Type B pancreatic cell (in vitro differentiated cells): Measurements from ENCODE around the gene SGPL1. TPM values are rescaled to one million over a fixed set of nuclear protein-coding genes. Genes with fewer than 3 reads are reported as not detected.

Experiments used
- DNase-seq: peaks from one replicate; pipeline ENCODE4 v3.0.0; 2021; ENCODE audit warnings: mixed read lengths; ENCODE audit not compliant: unreplicated experiment; ENCODE audit errors: extremely low spot score
- H3K27ac Mint-ChIP-seq: 2 replicates; pipeline ENCODE4 v1.8.0; 2021; ENCODE audit warnings: mild to moderate bottlenecking, mixed read lengths
- H3K27me3 Mint-ChIP-seq: 2 replicates; pipeline ENCODE4 v1.8.0; 2021; ENCODE audit warnings: mixed read lengths
- H3K36me3 Mint-ChIP-seq: 2 replicates; pipeline ENCODE4 v1.8.0; 2021; ENCODE audit warnings: mixed read lengths
- H3K4me1 Mint-ChIP-seq: one replicate; pipeline ENCODE4 v1.8.0; 2021; ENCODE audit warnings: mixed read lengths; ENCODE audit not compliant: unreplicated experiment
- H3K4me3 Mint-ChIP-seq: 2 replicates; pipeline ENCODE4 v1.8.0; 2021; ENCODE audit warnings: mild to moderate bottlenecking, mixed read lengths
- H3K9me3 Mint-ChIP-seq: 2 replicates; pipeline ENCODE4 v1.8.0; 2021; ENCODE audit warnings: mixed read lengths
- total RNA-seq: library from RNA; stranded (reverse); gene quantifications from 2 replicates; pipeline ENCODE4 v1.2.1, GENCODE V29; 2021; ENCODE audit warnings: low replicate concordance
- TF ChIP-seq, protein P1 (sequence below): fragments of 200-600 bp; sonication (generic); conservative IDR thresholded peaks from 2 replicates; pipeline ENCODE4 v1.5.0; 2021; ENCODE audit warnings: antibody characterized with exemption, mild to moderate bottlenecking

The SGPL1 gene
- total RNA-seq, 1 donor from 2014 or later: 70.5 TPM

- Mint-ChIP-seq H3K27ac (no peak overlapping the region), H3K9me3 (no peaks in the 10 kb centered on the region), H3K36me3 (peaks cover 27% of the 10 kb centered on the region), H3K27me3 (no peaks in the 10 kb centered on the region), H3K4me3 (no peak overlapping the region), H3K4me1 (peaks cover 7% of the 10 kb centered on the region)
- TF ChIP-seq, protein P1, sequence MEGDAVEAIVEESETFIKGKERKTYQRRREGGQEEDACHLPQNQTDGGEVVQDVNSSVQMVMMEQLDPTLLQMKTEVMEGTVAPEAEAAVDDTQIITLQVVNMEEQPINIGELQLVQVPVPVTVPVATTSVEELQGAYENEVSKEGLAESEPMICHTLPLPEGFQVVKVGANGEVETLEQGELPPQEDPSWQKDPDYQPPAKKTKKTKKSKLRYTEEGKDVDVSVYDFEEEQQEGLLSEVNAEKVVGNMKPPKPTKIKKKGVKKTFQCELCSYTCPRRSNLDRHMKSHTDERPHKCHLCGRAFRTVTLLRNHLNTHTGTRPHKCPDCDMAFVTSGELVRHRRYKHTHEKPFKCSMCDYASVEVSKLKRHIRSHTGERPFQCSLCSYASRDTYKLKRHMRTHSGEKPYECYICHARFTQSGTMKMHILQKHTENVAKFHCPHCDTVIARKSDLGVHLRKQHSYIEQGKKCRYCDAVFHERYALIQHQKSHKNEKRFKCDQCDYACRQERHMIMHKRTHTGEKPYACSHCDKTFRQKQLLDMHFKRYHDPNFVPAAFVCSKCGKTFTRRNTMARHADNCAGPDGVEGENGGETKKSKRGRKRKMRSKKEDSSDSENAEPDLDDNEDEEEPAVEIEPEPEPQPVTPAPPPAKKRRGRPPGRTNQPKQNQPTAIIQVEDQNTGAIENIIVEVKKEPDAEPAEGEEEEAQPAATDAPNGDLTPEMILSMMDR: no peak
- DNase-seq: no peak
Measured at GRCh38 chr10:70863470-70864160, 47.9 kb downstream of the SGPL1 start.

DNA sequence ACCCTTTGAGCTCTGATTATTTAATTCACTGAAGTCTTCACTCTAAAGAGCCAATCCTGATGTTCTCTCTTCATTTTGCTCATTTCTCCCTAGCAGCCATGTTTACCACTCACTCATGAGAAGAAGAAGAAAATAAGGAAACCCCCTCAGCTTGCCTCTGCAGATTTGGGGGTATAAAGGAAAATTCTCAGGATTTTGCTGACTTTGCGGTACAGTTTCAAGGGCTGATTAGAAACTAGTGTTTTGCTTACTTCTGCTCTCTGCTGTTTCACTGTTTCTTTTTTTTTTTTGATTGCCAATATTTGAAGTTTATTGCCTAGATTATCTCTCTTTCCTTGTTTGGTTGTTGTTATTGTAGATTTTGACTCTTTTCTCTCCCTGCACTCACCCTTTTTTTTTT lies 49.2 kb downstream of the SGPL1 start:
- TF ChIP-seq, protein P1: no peak
- Mint-ChIP-seq H3K4me1 (peaks cover 7% of the 10 kb centered on the region), H3K36me3 (peaks cover 21% of the 10 kb centered on the region), H3K9me3 (no peaks in the 10 kb centered on the region), H3K27me3 (no peaks in the 10 kb centered on the region), H3K4me3 (no peak overlapping the region), H3K27ac (no peak overlapping the region)
- no peak for DNase-seq

DNA sequence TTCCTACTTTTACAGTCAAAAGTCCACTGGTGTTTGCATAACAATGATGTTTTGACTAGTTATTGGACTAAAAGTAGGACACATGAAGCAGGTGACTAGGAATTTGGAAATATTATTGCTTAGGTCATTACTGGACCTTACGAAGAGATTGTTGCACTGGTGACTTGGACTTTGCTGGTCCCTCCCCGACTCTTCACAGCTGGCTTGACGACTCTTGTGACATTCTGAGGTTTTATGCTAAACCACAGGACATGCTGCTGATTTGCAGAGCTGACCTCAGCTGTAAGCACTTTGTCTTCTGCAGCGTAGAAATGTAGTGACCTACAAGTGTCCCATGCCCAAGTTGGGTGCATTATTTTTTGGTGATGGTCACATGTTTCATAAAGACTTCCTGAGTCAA lies 50.7 kb downstream of the SGPL1 start:
- Mint-ChIP-seq H3K4me1 (peaks cover 7% of the 10 kb centered on the region), H3K27me3 (no peaks in the 10 kb centered on the region), H3K36me3 (peaks cover 10% of the 10 kb centered on the region), H3K9me3 (no peaks in the 10 kb centered on the region), H3K4me3 (no peak overlapping the region), H3K27ac (peak overlapping the region; percentile 77)
- DNase-seq: no peak
- TF ChIP-seq, protein P1: no peak

GRCh38 chr10:70872291-70872690 lies 56.5 kb downstream of the SGPL1 start:
- DNase-seq: no peak
- H3K9me3 Mint-ChIP-seq: no peaks in the 10 kb centered on the region
- no peak overlapping the region for H3K4me3 Mint-ChIP-seq
- no peak overlapping the region for H3K27ac Mint-ChIP-seq
- TF ChIP-seq, protein P1: no peak
- no peaks in the 10 kb centered on the region for H3K27me3 Mint-ChIP-seq
- no peaks in the 10 kb centered on the region for H3K4me1 Mint-ChIP-seq
- H3K36me3 Mint-ChIP-seq: peaks cover 20% of the 10 kb centered on the region

GRCh38 chr10:70874061-70874460 lies 58.3 kb downstream of the SGPL1 start:
- Mint-ChIP-seq H3K27me3 (no peaks in the 10 kb centered on the region), H3K27ac (no peak overlapping the region), H3K9me3 (no peaks in the 10 kb centered on the region), H3K4me3 (no peak overlapping the region), H3K4me1 (no peaks in the 10 kb centered on the region), H3K36me3 (peaks cover 20% of the 10 kb centered on the region)
- no peak for DNase-seq
- TF ChIP-seq, protein P1: no peak
